Breast epithelium (tissue), 4 donors: ENCODE measurements around the gene GTF2H4. TPM values are rescaled to one million over a fixed set of nuclear protein-coding genes. Genes with fewer than 3 reads are reported as not detected.

Experiments
- DNase-seq, 2 donors: peaks; one replicate each; pipeline ENCODE4 v3.0.0-alpha.2; 2019; ENCODE audit warnings: low spot score in 2 of 2
- H3K27ac ChIP-seq, 2 donors: fragments of 200-600 bp; sonication (generic) in 1 of 2; one replicate each; pipeline ENCODE4 v1.5.1; 2016 to 2019; ENCODE audit warnings: mild to moderate bottlenecking in 1 of 2
- H3K27me3 ChIP-seq, 2 donors: fragments of 200-600 bp; sonication (generic) in 1 of 2; one replicate each; pipeline versions ENCODE4 v1.5.1 to v1.6.0; 2017 to 2019; ENCODE audit warnings: control low read depth in 1 of 2, mild to moderate bottlenecking in 1 of 2
- H3K36me3 ChIP-seq: fragments of 200-600 bp; one replicate; pipeline ENCODE4 v1.5.1; 2019
- H3K4me1 ChIP-seq, 2 donors: fragments of 200-600 bp; sonication (generic); one replicate each; pipeline ENCODE4 v1.5.1; 2016 to 2019; ENCODE audit warnings: control low read depth in 1 of 2
- H3K4me3 ChIP-seq, 3 donors: fragments of 200-600 bp; sonication (generic); 1 replicate in 2 of 3; 2 replicates in 1 of 3; pipeline ENCODE4 v1.5.1; 2016 to 2019; ENCODE audit warnings: mild to moderate bottlenecking in 3 of 3, moderate library complexity in 2 of 3
- H3K9me3 ChIP-seq, 2 donors: fragments of 200-600 bp; sonication (generic) in 1 of 2; one replicate each; pipeline ENCODE4 v1.5.1; 2016 to 2019; ENCODE audit warnings: control low read depth in 1 of 2
- CTCF ChIP-seq, 3 donors: fragments of 450-650 bp; IDR thresholded peaks; one replicate each; pipeline ENCODE4 v1.5.1; 2016 to 2017; ENCODE audit warnings: antibody characterized with exemption in 3 of 3, mild to moderate bottlenecking in 3 of 3, moderate library complexity in 3 of 3
- POLR2A ChIP-seq: fragments of 450-650 bp; IDR thresholded peaks from one replicate; pipeline ENCODE4 v1.6.1; 2016; ENCODE audit warnings: antibody characterized with exemption, mild to moderate bottlenecking, moderate library complexity
- POLR2AphosphoS5 ChIP-seq, 3 donors: sonication (generic); formaldehyde crosslinking; IDR thresholded peaks; one replicate each; pipeline ENCODE4 v1.6.1; 2017; ENCODE audit warnings: antibody characterized with exemption in 3 of 3
- intact Hi-C: fragments of 100-400 bp; cut with DNase I; formaldehyde crosslinking; loops from one replicate; pipeline ENCODE4 v1.15.1; 2023; ENCODE audit warnings: low total_unique reads
- total RNA-seq, 3 donors: library from RNA; depleted of rRNA; stranded (reverse); fragments of >200 nt; gene quantifications; one replicate each; pipeline ENCODE4 v1.1.0, GENCODE V29; 2016

GTF2H4 gene
- total RNA-seq, 3 donors from 2014 or later: 10.4 to 13.4 (median 11.1) TPM

DNA sequence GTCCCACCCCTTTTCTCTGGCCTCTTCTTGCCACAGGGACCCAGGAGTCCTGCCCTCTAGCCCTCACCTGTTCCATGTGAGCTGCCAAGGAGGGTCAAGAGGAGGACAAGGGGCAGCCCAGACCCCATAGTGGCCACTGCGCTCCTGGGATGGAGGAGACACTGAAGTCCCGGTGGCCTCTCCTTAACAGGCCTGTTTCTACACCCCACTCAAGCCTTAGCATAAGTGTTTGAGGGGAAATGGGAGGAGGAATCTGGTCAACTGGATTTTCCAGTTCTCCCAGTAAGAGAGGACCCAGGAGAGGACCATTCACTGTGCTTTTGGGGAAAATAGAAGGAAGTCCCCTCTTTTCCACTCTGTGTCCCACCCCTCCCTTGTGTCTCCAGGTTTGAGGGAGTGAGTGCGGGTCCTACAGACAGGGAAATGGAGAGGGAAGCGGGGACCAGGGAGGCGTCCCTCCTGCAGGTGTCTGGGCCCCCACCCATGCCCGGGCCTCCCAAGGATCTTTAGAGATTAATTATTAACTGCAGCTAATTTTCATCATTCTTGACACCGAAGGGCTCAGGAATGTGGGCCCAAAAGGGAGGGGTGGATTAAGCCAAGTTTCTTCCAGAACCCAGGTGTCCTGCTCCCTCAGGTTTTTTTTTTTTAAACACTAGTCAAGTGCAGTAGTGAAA lies 24.1 kb downstream of the GTF2H4 start, which contains the start of gene SFTA2:
Gene SFTA2, minus strand, starts transcription at position 202 of the 677 bp plus-strand sequence. Its CDS starts 74 bp downstream, at position 128.
- H3K36me3 ChIP-seq: no peaks in the 10 kb centered on the region
- no peak for DNase-seq
- H3K4me1 ChIP-seq: no peaks in the 10 kb centered on the region
- H3K4me3 ChIP-seq: no peak within 1 kb of the TSS
- H3K27ac ChIP-seq: no peak within 1 kb of the TSS
- H3K9me3 ChIP-seq: peaks cover 0 to 7% of the 10 kb centered on the region in 2 donors
- no peaks in the 10 kb centered on the region for H3K27me3 ChIP-seq
- TF ChIP-seq CTCF (IDR thresholded peaks at IDR 0.05) (no peak), POLR2AphosphoS5 (IDR thresholded peaks at IDR 0.05) (no peak), POLR2A (no peak)
- intact Hi-C loops: no loop called here

DNA sequence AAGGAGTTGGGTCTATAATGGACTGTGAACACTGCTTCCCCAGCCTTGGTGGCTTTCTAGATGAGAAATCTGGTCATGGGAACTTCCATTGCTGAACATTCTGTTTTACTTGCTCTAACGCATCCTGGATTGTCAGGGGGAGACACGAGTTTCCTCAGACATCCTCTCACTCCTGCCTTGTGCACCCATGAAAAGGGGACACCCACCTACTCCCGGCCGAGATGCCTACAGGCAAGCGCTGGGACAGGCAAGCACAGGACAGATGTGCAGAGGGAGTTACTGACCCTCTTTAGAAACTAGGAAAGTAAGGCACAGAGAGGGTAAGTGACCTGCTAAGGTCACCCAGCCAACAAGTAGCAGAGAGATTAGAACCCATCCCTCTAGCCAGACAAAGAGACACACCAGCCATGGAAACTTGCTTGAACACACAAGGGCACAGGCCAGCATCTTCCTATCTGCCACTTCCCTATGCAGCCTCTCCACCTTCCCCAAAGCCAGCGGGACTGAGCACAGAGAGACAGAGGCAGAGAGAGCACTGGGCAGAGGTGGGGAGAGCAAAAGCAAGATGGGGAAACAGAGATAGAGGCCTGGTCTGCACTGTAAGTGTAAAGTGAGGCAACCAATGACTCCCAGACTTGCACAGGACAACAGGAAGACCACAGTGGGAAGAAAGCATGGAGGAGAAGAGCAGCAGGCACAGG lies 24.8 kb downstream of the GTF2H4 start:
- Histone ChIP-seq H3K27me3 (no peaks in the 10 kb centered on the region), H3K4me3 (no peak overlapping the region), H3K36me3 (no peaks in the 10 kb centered on the region), H3K9me3 (peaks cover 0 to 7% of the 10 kb centered on the region in 2 donors), H3K4me1 (no peaks in the 10 kb centered on the region), H3K27ac (no peak overlapping the region)
- intact Hi-C loops: no loop called here
- DNase-seq: no peak
- TF ChIP-seq POLR2AphosphoS5 (IDR thresholded peaks at IDR 0.05) (no peak), POLR2A (no peak), CTCF (IDR thresholded peaks at IDR 0.05) (no peak)

DNA sequence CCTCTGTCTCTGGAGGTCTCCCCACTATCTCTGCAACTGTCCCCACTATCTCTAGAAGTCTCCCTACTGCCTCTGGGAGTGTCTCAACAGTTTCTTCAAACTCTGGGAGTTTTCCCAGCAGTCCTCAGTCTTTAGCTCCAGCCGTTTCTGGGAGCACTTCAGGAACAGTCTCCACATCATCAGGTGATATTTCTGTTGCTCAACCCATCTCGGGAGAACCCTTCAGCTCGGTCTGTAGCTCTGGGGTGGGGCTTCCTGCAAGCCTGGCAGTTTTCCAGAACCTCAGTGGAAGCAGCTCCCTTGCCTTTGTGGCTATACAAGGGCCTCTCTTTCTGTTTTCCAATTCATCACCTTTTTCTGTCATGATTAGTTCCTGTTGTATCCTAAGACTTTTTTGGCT lies 27.0 kb downstream of the GTF2H4 start:
- H3K27ac ChIP-seq: no peak overlapping the region

DNA sequence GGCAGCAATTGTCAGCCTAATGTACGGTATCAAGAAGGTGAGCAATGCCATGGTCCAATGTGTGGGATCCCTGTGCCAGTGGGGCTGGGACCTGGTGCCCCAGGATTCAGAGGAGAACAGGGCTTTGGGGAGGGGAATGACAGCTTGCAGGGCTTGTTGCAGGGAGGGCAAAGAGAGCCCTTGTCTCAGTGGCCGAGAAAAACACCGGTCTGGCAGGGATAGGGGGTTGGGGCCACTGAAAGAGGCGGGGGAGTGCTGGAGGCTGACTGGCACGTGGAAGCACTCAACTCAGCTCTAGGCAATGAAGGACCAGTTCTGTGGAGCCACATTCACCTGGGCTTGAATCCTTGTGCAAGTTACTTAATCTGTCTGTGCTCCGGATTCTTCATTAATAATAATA lies 29.3 kb downstream of the GTF2H4 start:
- Histone ChIP-seq H3K4me1 (no peaks in the 10 kb centered on the region), H3K27me3 (no peaks in the 10 kb centered on the region), H3K27ac (no peak overlapping the region), H3K36me3 (no peaks in the 10 kb centered on the region), H3K4me3 (no peak overlapping the region), H3K9me3 (no peaks in the 10 kb centered on the region)
- intact Hi-C loops: no loop called here
- TF ChIP-seq POLR2A (no peak), POLR2AphosphoS5 (IDR thresholded peaks at IDR 0.05) (no peak), CTCF (IDR thresholded peaks at IDR 0.05) (no peak)
- DNase-seq: no peak

More for the DNA sequence above, 27.0 kb downstream of the GTF2H4 start:
- H3K27me3 ChIP-seq: no peaks in the 10 kb centered on the region
- H3K36me3 ChIP-seq: no peaks in the 10 kb centered on the region
- no peaks in the 10 kb centered on the region for H3K4me1 ChIP-seq
- H3K9me3 ChIP-seq: no peaks in the 10 kb centered on the region
- no peak overlapping the region for H3K4me3 ChIP-seq
- no peak for TF ChIP-seq POLR2A
- TF ChIP-seq POLR2AphosphoS5 (IDR thresholded peaks at IDR 0.05): no peak
- no peak for TF ChIP-seq CTCF (IDR thresholded peaks at IDR 0.05)
- intact Hi-C loops: no loop called here
- DNase-seq: no peak

DNA sequence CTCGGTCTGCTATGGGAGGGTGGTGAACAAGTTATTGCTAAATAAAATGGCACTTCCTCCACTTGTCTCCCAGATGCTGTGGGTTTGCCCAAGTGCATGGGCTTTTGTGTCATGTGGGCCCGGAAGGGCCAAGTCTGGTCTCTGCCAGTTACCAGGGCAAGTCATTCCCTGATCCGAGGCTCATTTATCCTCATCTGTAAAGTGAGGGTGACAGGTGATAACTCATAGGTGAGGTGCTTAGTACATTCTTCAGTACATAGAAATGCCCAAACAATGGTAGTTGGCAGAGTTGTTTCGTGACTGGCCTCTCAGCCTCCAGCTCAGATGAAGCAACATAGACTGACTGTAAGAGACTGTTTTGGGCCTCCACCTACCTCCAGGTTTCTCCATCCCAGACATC lies 30.7 kb downstream of the GTF2H4 start:
- no peak for TF ChIP-seq CTCF (IDR thresholded peaks at IDR 0.05)
- no peak for TF ChIP-seq POLR2A
- TF ChIP-seq POLR2AphosphoS5 (IDR thresholded peaks at IDR 0.05): no peak
- Histone ChIP-seq H3K36me3 (no peaks in the 10 kb centered on the region), H3K4me1 (no peaks in the 10 kb centered on the region), H3K27me3 (no peaks in the 10 kb centered on the region), H3K9me3 (no peaks in the 10 kb centered on the region), H3K27ac (no peak overlapping the region), H3K4me3 (no peak overlapping the region)
- intact Hi-C loops: no loop called here
- DNase-seq: no peak
